Uterine smooth muscle cell (primary cell): Measurements from ENCODE around the gene SLF2. TPM values are rescaled to one million over a fixed set of nuclear protein-coding genes. Genes with fewer than 3 reads are reported as not detected.

Experiments used
- total RNA-seq: library from RNA; depleted of rRNA; stranded (reverse); fragments of >200 nt; gene quantifications from 2 replicates; pipeline ENCODE4 v1.2.3, GENCODE V29; 2014

Gene SLF2
- total RNA-seq: 41.9 and 44.8 TPM in 2 replicates

GRCh38 chr10:100912605-100913469 is at the start of gene SLF2:
SLF2 (plus strand) TSS chr10:100912963; CDS start chr10:100913111, 148 bp downstream.

GRCh38 chr10:100969187-100970075 is 56.7 kb downstream of the SLF2 start, which contains the start of gene SEMA4G:
SEMA4G (plus strand) TSS chr10:100969504; CDS start chr10:100972913, 3,409 bp downstream.

GRCh38 chr10:100986952-100987684 is 74.4 kb downstream of the SLF2 start, which contains the start of the genes MRPL43 and TWNK:
MRPL43 (minus strand) TSS chr10:100987497; CDS start chr10:100987443, 54 bp downstream.
TWNK (plus strand) TSS chr10:100987543; CDS start chr10:100988211, 668 bp downstream.

GRCh38 chr10:100999742-101000126 is 87.0 kb downstream of the SLF2 start, which contains the start of gene LZTS2:
LZTS2 (plus strand) TSS chr10:100999808; CDS start chr10:101002539, 2,731 bp downstream.

Other genes with a start within 250 kb of the SLF2 start
- under 0.01 TPM in 1 of 2 replicates, not detected in the other for gene PAX2, start 167.4 kb upstream of the SLF2 start, total RNA-seq
- gene SEMA4G, start 56.5 kb downstream of the SLF2 start, total RNA-seq: 0.33 and 1.00 TPM in 2 replicates
- 49.4 and 63.5 TPM in 2 replicates for gene MRPL43, start 74.5 kb downstream of the SLF2 start, total RNA-seq
- gene TWNK, start 74.6 kb downstream of the SLF2 start, total RNA-seq: 8.0 and 9.0 TPM in 2 replicates
- 76.6 and 86.4 TPM in 2 replicates for gene LZTS2, start 86.8 kb downstream of the SLF2 start, total RNA-seq
- gene PDZD7, start 118.2 kb downstream of the SLF2 start, total RNA-seq: 1.4 and 2.1 TPM in 2 replicates
- 64.5 and 67.0 TPM in 2 replicates for gene SFXN3, start 118.3 kb downstream of the SLF2 start, total RNA-seq
- gene KAZALD1, start 149.0 kb downstream of the SLF2 start, total RNA-seq: 6.2 and 6.4 TPM in 2 replicates
- gene TLX1, start 218.3 kb downstream of the SLF2 start, total RNA-seq: not detected in 2 replicates